Endodermal cell (in vitro differentiated cells): Measurements from ENCODE around the gene NFKBIB. TPM values are rescaled to one million over a fixed set of nuclear protein-coding genes. Genes with fewer than 3 reads are reported as not detected.

Experiments used
- DNase-seq: peaks from one replicate; pipeline ENCODE4 v3.0.0-alpha.2; 2017
- H3K27ac ChIP-seq: 2 replicates; pipeline ENCODE4 v1.5.1; 2013; ENCODE audit warnings: mild to moderate bottlenecking, low read depth, low read length, moderate library complexity
- H3K27me3 ChIP-seq: 2 replicates; pipeline ENCODE4 v1.6.1; 2013; ENCODE audit warnings: mild to moderate bottlenecking, low read length, moderate library complexity; ENCODE audit not compliant: insufficient read depth, control insufficient read depth, poor library complexity, severe bottlenecking
- H3K36me3 ChIP-seq: 2 replicates; pipeline ENCODE4 v1.7.0; 2013; ENCODE audit warnings: mild to moderate bottlenecking, low read length, moderate library complexity; ENCODE audit not compliant: control insufficient read depth, insufficient read depth
- H3K4me1 ChIP-seq: one replicate; pipeline ENCODE4 v1.7.0; 2013; ENCODE audit warnings: low read length; ENCODE audit not compliant: control insufficient read depth, insufficient read depth
- H3K4me3 ChIP-seq: 2 replicates; pipeline ENCODE4 v1.5.1; 2013; ENCODE audit warnings: mild to moderate bottlenecking, low read length, moderate library complexity
- H3K9ac ChIP-seq: 2 replicates; pipeline ENCODE4 v1.6.1; 2013; ENCODE audit warnings: mild to moderate bottlenecking, low read length, moderate library complexity; ENCODE audit not compliant: poor library complexity, severe bottlenecking; ENCODE audit errors: extremely low read depth
- H3K9me3 ChIP-seq: 2 replicates; pipeline ENCODE4 v1.6.1; 2013; ENCODE audit warnings: mild to moderate bottlenecking, low read length, moderate library complexity; ENCODE audit not compliant: control insufficient read depth
- H3K27ac Mint-ChIP-seq: 2 replicates; pipeline ENCODE4 v1.8.0; 2020; ENCODE audit warnings: mixed read lengths
- H3K27me3 Mint-ChIP-seq: 2 replicates; pipeline ENCODE4 v1.8.0; 2021; ENCODE audit warnings: mild to moderate bottlenecking, mixed read lengths; ENCODE audit not compliant: insufficient read depth
- H3K36me3 Mint-ChIP-seq: 2 replicates; pipeline ENCODE4 v1.8.0; 2020; ENCODE audit warnings: low read depth, mixed read lengths
- H3K4me1 Mint-ChIP-seq: 2 replicates; pipeline ENCODE4 v1.8.0; 2020; ENCODE audit warnings: mixed read lengths
- H3K4me3 Mint-ChIP-seq: 2 replicates; pipeline ENCODE4 v1.8.0; 2020; ENCODE audit warnings: mild to moderate bottlenecking, moderate library complexity, mixed read lengths
- H3K9me3 Mint-ChIP-seq: 2 replicates; pipeline ENCODE4 v1.8.0; 2020; ENCODE audit warnings: mild to moderate bottlenecking, mixed read lengths
- CTCF ChIP-seq: fragments of 200-600 bp; sonication (generic); conservative IDR thresholded peaks from 2 replicates; pipeline ENCODE4 v1.5.0; 2021; ENCODE audit warnings: antibody characterized with exemption, mild to moderate bottlenecking
- WGBS, 2 experiments: methylation state at CpG; one replicate each; pipeline versions ENCODE4 v1.1.5 to v1.1.7; 2013; ENCODE audit warnings: missing lambda C conversion rate in 2 of 2, mixed read lengths in 1 of 2; ENCODE audit not compliant: insufficient coverage in 1 of 2, insufficient read length in 1 of 2; 5-methylcytosine and 5-hydroxymethylcytosine counted together
- total RNA-seq, 2 donors: library from RNA; stranded (reverse); fragmentation: NEBNext Ultra II Directional in 1 of 2; extraction: Animal tissue kit (Norgen Biotek cat#: 25700) in 1 of 2; gene quantifications; 2 replicates in 1 of 2; 3 replicates in 1 of 2; pipeline ENCODE4 v1.2.1, GENCODE V29; 2021

Gene NFKBIB
- total RNA-seq, 2 donors from 2014 or later, result 20.7 to 24.3 TPM

GRCh38 chr19:38951187-38951586 lies 51.4 kb downstream of the NFKBIB start:
- Histone ChIP-seq H3K9me3 (no peaks in the 10 kb centered on the region), H3K9ac (no peak overlapping the region), H3K4me3 (no peak overlapping the region), H3K36me3 (peaks cover 9% of the 10 kb centered on the region), H3K27ac (no peak overlapping the region), H3K27me3 (no peaks in the 10 kb centered on the region), H3K4me1 (no peaks in the 10 kb centered on the region)
- peaks cover 6% of the 10 kb centered on the region for H3K9me3 Mint-ChIP-seq
- peaks cover 12% of the 10 kb centered on the region for H3K4me1 Mint-ChIP-seq
- WGBS, 2 experiments, result 93 to 100% methylated on average over 2 to 3 of the region's 3 CpGs
- peaks cover 25% of the 10 kb centered on the region for H3K27me3 Mint-ChIP-seq
- DNase-seq, result no peak
- no peak for TF ChIP-seq CTCF
- H3K27ac Mint-ChIP-seq, result no peak overlapping the region
- H3K4me3 Mint-ChIP-seq, result no peak overlapping the region
- peaks cover 32% of the 10 kb centered on the region for H3K36me3 Mint-ChIP-seq

GRCh38 chr19:38952395-38953165 lies 52.8 kb downstream of the NFKBIB start:
- Mint-ChIP-seq H3K36me3 (peaks cover 29% of the 10 kb centered on the region), H3K27ac (no peak overlapping the region), H3K4me3 (no peak overlapping the region), H3K27me3 (peaks cover 25% of the 10 kb centered on the region), H3K9me3 (peaks cover 9% of the 10 kb centered on the region), H3K4me1 (peaks cover 12% of the 10 kb centered on the region)
- Histone ChIP-seq H3K27ac (no peak overlapping the region), H3K9me3 (peaks cover 1% of the 10 kb centered on the region), H3K4me3 (no peak overlapping the region), H3K36me3 (peaks cover 4% of the 10 kb centered on the region), H3K4me1 (no peaks in the 10 kb centered on the region), H3K27me3 (no peaks in the 10 kb centered on the region), H3K9ac (no peak overlapping the region)
- WGBS, 2 experiments, result 79 to 82% methylated on average over 12 to 13 of the region's 13 CpGs
- peak; percentile 78 for TF ChIP-seq CTCF
- DNase-seq, result peak; percentile 81

GRCh38 chr19:38953677-38954076 lies 53.9 kb downstream of the NFKBIB start:
- Mint-ChIP-seq H3K36me3 (peaks cover 33% of the 10 kb centered on the region), H3K27ac (no peak overlapping the region)
- H3K27ac ChIP-seq, result no peak overlapping the region

More at GRCh38 chr19:38953677-38954076, 53.9 kb downstream of the NFKBIB start:
- H3K4me1 Mint-ChIP-seq, result peaks cover 12% of the 10 kb centered on the region
- peak; percentile 77 for DNase-seq
- WGBS, 2 experiments, result 54% methylated on average over 3 to 4 of the region's 4 CpGs
- H3K9me3 ChIP-seq, result peaks cover 12% of the 10 kb centered on the region
- no peak for TF ChIP-seq CTCF
- H3K36me3 ChIP-seq, result peaks cover 4% of the 10 kb centered on the region
- H3K4me1 ChIP-seq, result no peaks in the 10 kb centered on the region
- H3K27me3 ChIP-seq, result no peaks in the 10 kb centered on the region
- H3K4me3 Mint-ChIP-seq, result no peak overlapping the region
- no peak overlapping the region for H3K9ac ChIP-seq
- peaks cover 16% of the 10 kb centered on the region for H3K9me3 Mint-ChIP-seq
- peaks cover 25% of the 10 kb centered on the region for H3K27me3 Mint-ChIP-seq
- no peak overlapping the region for H3K4me3 ChIP-seq
